H1 (cell line): ENCODE results near the gene TXNDC11. TPM values are rescaled to one million over a fixed set of nuclear protein-coding genes. Genes with fewer than 3 reads are reported as not detected.
A peak's percentile ranks its signal among the peaks of the same experiment; 100 is the strongest.

Experiments
- CTCF ChIA-PET: fragments of 300-600 bp; sonication (Branson Sonifier 250); formaldehyde crosslinking; loops from one replicate; lab custom pipeline; 2021; ENCODE audit not compliant: partially characterized antibody; lab: Charles Lee
- POLR2A ChIA-PET: fragments of 300-600 bp; sonication (Branson Sonifier 250); formaldehyde crosslinking; loops from one replicate; lab custom pipeline; 2021; ENCODE audit warnings: inconsistent platforms; ENCODE audit not compliant: partially characterized antibody; lab: Charles Lee
- DNase-seq, 2 experiments: peaks; one replicate each; pipeline versions ENCODE4 v3.0.0 to v3.0.0-alpha.2; 2010 to 2022; ENCODE audit warnings: low spot score in 2 of 2, low read depth in 1 of 2, mixed read lengths in 1 of 2
- FAIRE-seq: peaks from 2 replicates; lab custom pipeline; 2011; peaks lifted over from hg19 to GRCh38; lab: Jason Lieb, UNC
- H2AFZ ChIP-seq: 2 replicates; pipeline ENCODE4 v1.8.1; 2012; ENCODE audit warnings: low read length, inconsistent platforms
- H2AK5ac ChIP-seq: 2 replicates; pipeline ENCODE4 v1.6.1; 2013; ENCODE audit warnings: low read depth, low read length
- H2BK120ac ChIP-seq: replicated peaks from 2 replicates; pipeline ENCODE3; 2013; ENCODE audit warnings: low read depth, low read length, inconsistent platforms
- H2BK12ac ChIP-seq: 2 replicates; pipeline ENCODE4 v1.6.1; 2013; ENCODE audit warnings: low read depth, low read length
- H2BK15ac ChIP-seq: 2 replicates; pipeline ENCODE4 v1.6.1; 2013; ENCODE audit warnings: low read length
- H2BK20ac ChIP-seq: 2 replicates; pipeline ENCODE4 v1.6.1; 2013; ENCODE audit warnings: low read length
- H2BK5ac ChIP-seq: 2 replicates; pipeline ENCODE4 v1.6.1; 2013; ENCODE audit warnings: low read depth, low read length
- H3K14ac ChIP-seq: 2 replicates; pipeline ENCODE4 v1.6.1; 2013; ENCODE audit warnings: inconsistent platforms; ENCODE audit not compliant: insufficient read length
- H3K18ac ChIP-seq: 2 replicates; pipeline ENCODE4 v1.6.1; 2013; ENCODE audit warnings: low read length; ENCODE audit errors: extremely low read depth
- H3K23ac ChIP-seq: 2 replicates; pipeline ENCODE4 v1.6.1; 2013; ENCODE audit warnings: inconsistent platforms; ENCODE audit not compliant: insufficient read length
- H3K23me2 ChIP-seq: 2 replicates; pipeline ENCODE4 v1.6.1; 2013; ENCODE audit warnings: low read depth, low read length
- H3K27ac ChIP-seq: 2 replicates; pipeline ENCODE4 v1.6.1; 2011; ENCODE audit warnings: low read depth, low read length, inconsistent platforms
- H3K27me3 ChIP-seq, 4 experiments: replicated peaks in 1 of 4; 1 replicate in 1 of 4; 2 replicates in 3 of 4; pipeline versions ENCODE4 v1.6.1 to v1.8.1; 2011 to 2013; ENCODE audit warnings: low read length in 3 of 4, mild to moderate bottlenecking in 3 of 4, inconsistent platforms in 2 of 4, mixed read lengths in 2 of 4, moderate library complexity in 1 of 4; ENCODE audit not compliant: control insufficient read depth in 3 of 4, insufficient read depth in 3 of 4; ENCODE audit errors: extremely low read depth in 1 of 4
- H3K36me3 ChIP-seq, 4 experiments: 2 replicates each; pipeline versions ENCODE4 v1.6.1 to v1.8.1; 2011 to 2013; ENCODE audit warnings: mild to moderate bottlenecking in 4 of 4, low read length in 3 of 4, moderate library complexity in 2 of 4, control low read depth in 1 of 4, inconsistent platforms in 1 of 4; ENCODE audit not compliant: insufficient read depth in 4 of 4, control insufficient read depth in 2 of 4
- H3K4ac ChIP-seq: replicated peaks from 2 replicates; pipeline ENCODE3; 2013; ENCODE audit warnings: low read length, low read depth, mixed read lengths, inconsistent platforms; ENCODE audit not compliant: insufficient read length
- H3K4me1 ChIP-seq, 4 experiments: replicated peaks in 1 of 4; 1 replicate in 1 of 4; 2 replicates in 3 of 4; pipeline versions ENCODE4 v1.6.1 to v1.8.1; 2011 to 2013; ENCODE audit warnings: low read length in 3 of 4, inconsistent platforms in 2 of 4, mixed read lengths in 1 of 4; ENCODE audit not compliant: insufficient read depth in 4 of 4, control insufficient read depth in 3 of 4
- H3K4me2 ChIP-seq, 2 experiments: 2 replicates each; pipeline versions ENCODE4 v1.6.1 to v1.8.1; 2011 to 2013; ENCODE audit warnings: low read depth in 2 of 2, low read length in 2 of 2, control low read depth in 1 of 2, inconsistent platforms in 1 of 2, mild to moderate bottlenecking in 1 of 2; ENCODE audit not compliant: insufficient read depth in 1 of 2
- H3K4me3 ChIP-seq, 4 experiments: fragments of 200-600, 300-600 bp in 1 of 4; sonication (generic), shearing (Covaris generic), sonication (Bioruptor Twin) in 1 of 4; 2 replicates each; pipeline versions ENCODE4 v1.5.1 to v1.8.1; 2011 to 2016; ENCODE audit warnings: low read length in 4 of 4, low read depth in 3 of 4, control low read depth in 2 of 4, inconsistent platforms in 2 of 4, mild to moderate bottlenecking in 2 of 4, mixed read lengths in 1 of 4, moderate library complexity in 1 of 4; ENCODE audit not compliant: insufficient read depth in 2 of 4; ENCODE audit errors: extremely low read depth in 1 of 4
- H3K56ac ChIP-seq: replicated peaks from 2 replicates; pipeline ENCODE3; 2013; ENCODE audit warnings: low read depth, mild to moderate bottlenecking, mixed read lengths, low read length, inconsistent platforms; ENCODE audit not compliant: insufficient read length
- H3K79me1 ChIP-seq: 2 replicates; pipeline ENCODE4 v1.6.1; 2013; ENCODE audit warnings: low read depth, low read length, control low read depth
- H3K79me2 ChIP-seq, 2 experiments: 2 replicates each; pipeline versions ENCODE4 v1.6.1 to v1.8.1; 2012 to 2013; ENCODE audit warnings: low read length in 2 of 2, mild to moderate bottlenecking in 2 of 2, inconsistent platforms in 1 of 2; ENCODE audit not compliant: insufficient read depth in 2 of 2, control insufficient read depth in 1 of 2
- H3K9ac ChIP-seq, 4 experiments: replicated peaks in 1 of 4; 1 replicate in 1 of 4; 2 replicates in 3 of 4; pipeline versions ENCODE4 v1.6.1 to v1.8.1; 2011 to 2013; ENCODE audit warnings: low read depth in 3 of 4, low read length in 3 of 4, control low read depth in 2 of 4, mild to moderate bottlenecking in 2 of 4, moderate library complexity in 2 of 4, inconsistent platforms in 1 of 4; ENCODE audit errors: extremely low read depth in 1 of 4
- H3K9me3 ChIP-seq, 2 experiments: 2 replicates each; pipeline versions ENCODE4 v1.6.1 to v1.8.1; 2012 to 2013; ENCODE audit warnings: mild to moderate bottlenecking in 2 of 2, moderate library complexity in 2 of 2, control low read depth in 1 of 2, inconsistent platforms in 1 of 2, low read depth in 1 of 2, low read length in 1 of 2, mixed read lengths in 1 of 2; ENCODE audit not compliant: insufficient read depth in 2 of 2
- H4K20me1 ChIP-seq, 2 experiments: replicated peaks in 1 of 2; 2 replicates each; pipeline versions ENCODE3 to v1.8.1; 2011 to 2013; ENCODE audit warnings: inconsistent platforms in 2 of 2, low read length in 2 of 2, mild to moderate bottlenecking in 1 of 2; ENCODE audit not compliant: insufficient read depth in 2 of 2, control insufficient read depth in 1 of 2
- H4K5ac ChIP-seq: 2 replicates; pipeline ENCODE4 v1.6.1; 2013; ENCODE audit warnings: low read length, low read depth, mixed read lengths, inconsistent platforms; ENCODE audit not compliant: insufficient read length
- H4K8ac ChIP-seq: 2 replicates; pipeline ENCODE4 v1.8.0; 2013; ENCODE audit warnings: mild to moderate bottlenecking, moderate library complexity, low read length, inconsistent platforms; ENCODE audit not compliant: insufficient read depth; ENCODE audit errors: extremely low read depth
- H4K91ac ChIP-seq: replicated peaks from 2 replicates; pipeline ENCODE3; 2013; ENCODE audit warnings: low read length, mixed read lengths, inconsistent platforms; ENCODE audit not compliant: insufficient read length
- ASH2L ChIP-seq: fragments of 200-600, 300-600 bp; sonication (generic); IDR thresholded peaks from one replicate; pipeline ENCODE4 v1.7.1; 2017; ENCODE audit warnings: low read length
- CHD1 ChIP-seq: IDR thresholded peaks from 2 replicates; pipeline ENCODE4 v1.6.1; 2012; ENCODE audit warnings: low read depth, low read length, improper control_type of control experiment
- RBBP5 ChIP-seq: IDR thresholded peaks from 2 replicates; pipeline ENCODE4 v1.7.1; 2012; ENCODE audit warnings: low read depth, mild to moderate bottlenecking, inconsistent platforms, low read length, moderate library complexity, borderline replicate concordance
- TCF12 ChIP-seq: IDR thresholded peaks from 2 replicates; pipeline ENCODE4 v1.6.1; 2011; ENCODE audit warnings: low read depth, mild to moderate bottlenecking, low read length
- ZNF274 ChIP-seq: IDR thresholded peaks from 2 replicates; pipeline ENCODE4 v1.7.0; 2012; ENCODE audit warnings: low read length, borderline replicate concordance; ENCODE audit errors: extremely low read depth
- WGBS, 2 experiments: shearing (Covaris generic) in 1 of 2; methylation state at CpG; one replicate each; pipeline versions ENCODE4 v1.1.6 to v1.1.7; 2013 to 2015; ENCODE audit warnings: low lambda C conversion rate in 2 of 2, mixed read lengths in 2 of 2, inconsistent platforms in 1 of 2, low coverage in 1 of 2, missing lambda C conversion rate in 1 of 2; ENCODE audit not compliant: insufficient replicate concordance in 2 of 2, insufficient coverage in 1 of 2, insufficient read length in 1 of 2; ENCODE audit errors: extremely low coverage in 1 of 2, missing lambda C conversion rate in 1 of 2; 5-methylcytosine and 5-hydroxymethylcytosine counted together
- polyA plus RNA-seq, 7 experiments: library from polyadenylated mRNA; depleted of rRNA in 3 of 7; stranded (reverse) in 5 of 7; unstranded in 2 of 7; fragments of >200 nt in 5 of 7; fragments of 200-250 nt in 2 of 7; gene quantifications; 1 replicate in 5 of 7; 2 replicates in 1 of 7; 4 replicates in 1 of 7; pipeline versions ENCODE4 v1.2.1 to v1.2.3, GENCODE V29; 2011 to 2013; ENCODE audit warnings: missing spikeins in 2 of 7, mixed read lengths in 2 of 7
- total RNA-seq: library from RNA; stranded (reverse); fragmentation: NEBNext Ultra II Directional; extraction: Animal tissue kit (Norgen Biotek cat#: 25700); gene quantifications from 2 replicates; pipeline ENCODE4 v1.2.1, GENCODE V29; 2021

Gene TXNDC11
- total and polyA plus RNA-seq, 2 of the 8 experiments (the other 6 are each of a cell fraction or from before 2014, with no cell fraction given): 13.5 to 13.8 TPM

DNA sequence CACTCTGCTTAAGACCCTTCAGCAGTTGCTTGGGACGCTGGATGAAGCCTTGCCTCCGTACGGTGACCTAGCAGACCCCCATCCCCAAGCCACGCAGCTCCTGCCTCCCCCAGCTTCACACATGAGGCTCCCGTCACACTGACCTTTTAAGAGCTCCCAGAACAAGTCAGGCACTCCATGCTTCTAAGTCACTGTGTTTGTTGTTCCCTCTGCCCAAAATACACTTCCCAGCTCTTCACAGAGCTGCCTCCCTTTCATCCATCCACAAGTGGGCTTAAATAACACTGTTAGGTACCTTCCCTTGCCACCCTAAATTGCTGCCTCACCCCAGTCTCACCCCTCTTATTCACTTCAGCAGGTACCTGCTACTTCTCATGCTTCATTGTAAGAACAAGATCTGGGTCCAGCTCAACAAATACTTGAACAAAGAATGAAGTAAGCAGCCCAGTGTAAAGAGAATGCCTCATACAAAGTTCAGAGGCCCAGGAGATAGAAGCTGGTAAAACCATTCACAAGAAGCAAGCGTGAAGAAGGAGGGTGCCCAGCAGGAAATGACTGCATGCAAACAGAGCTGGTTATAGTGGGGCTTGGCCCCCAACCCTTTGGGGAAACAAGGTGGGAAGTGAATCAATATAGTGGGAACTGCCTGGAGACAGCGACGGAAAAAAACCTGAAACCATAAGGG is 48.6 kb upstream of the TXNDC11 start:
- no peak overlapping the region for H2BK20ac ChIP-seq
- peaks cover 19% of the 10 kb centered on the region for H3K79me1 ChIP-seq
- POLR2A ChIA-PET: interaction anchor here (0.8 to 3.1 kb wide), 9 partner anchors 10 to 392 kb away, joined by 3 to 12 read pairs (median 4); no protein-coding TSS in a partner anchor
- H4K5ac ChIP-seq: no peak overlapping the region
- no peak overlapping the region for H3K23ac ChIP-seq
- H3K4me2 ChIP-seq: no peak overlapping the region
- no peak overlapping the region for H2AFZ ChIP-seq
- H3K79me2 ChIP-seq: peaks cover 22 to 95% of the 10 kb centered on the region in 2 experiments
- H3K4me3 ChIP-seq: no peak overlapping the region
- no peak overlapping the region for H3K18ac ChIP-seq
- no peak for FAIRE-seq
- H3K4ac ChIP-seq: no peak overlapping the region
- no peak overlapping the region for H2AK5ac ChIP-seq
- no peak for TF ChIP-seq TCF12
- no peak for TF ChIP-seq RBBP5
- no peak for TF ChIP-seq CHD1
- no peak for TF ChIP-seq ZNF274
- no peak for TF ChIP-seq ASH2L
- TF ChIP-seq, all 59 proteins: peak for 0
- 0 out of 7 replicates have a peak overlapping the region, but pooled peaks of 1 of the 4 experiments have one; percentile 27 for H3K9ac ChIP-seq
- peaks cover 0 to 3% (median under 1%) of the 10 kb centered on the region in 4 experiments; a peak in 3 of 7 replicates for H3K4me1 ChIP-seq
- no peak for DNase-seq
- H4K8ac ChIP-seq: no peak overlapping the region
- H3K36me3 ChIP-seq: no peaks in the 10 kb centered on the region; a peak in 1 of 8 replicates
- H3K27me3 ChIP-seq: no peaks in the 10 kb centered on the region
- CTCF ChIA-PET: interaction anchor here (0.8 to 2.0 kb wide), 3 partner anchors 9 to 44 kb away, joined by 3 to 4 read pairs (median 3); no protein-coding TSS in a partner anchor
- H2BK120ac ChIP-seq: no peak overlapping the region
- H3K14ac ChIP-seq: no peak overlapping the region
- no peak overlapping the region for H2BK12ac ChIP-seq
- 0 out of 2 replicates have a peak overlapping the region, but pooled peaks have one; percentile 7 for H3K27ac ChIP-seq
- 88% methylated on average over 8 of the region's 8 CpGs; no CpG with 5 or more reads in 1 of the 2 experiments for WGBS, 2 experiments
- H2BK15ac ChIP-seq: no peak overlapping the region
- peaks cover 2 to 12% of the 10 kb centered on the region in 2 experiments for H4K20me1 ChIP-seq
- no peak overlapping the region for H4K91ac ChIP-seq
- H3K23me2 ChIP-seq: no peaks in the 10 kb centered on the region; the same call in 1 of the 2 replicates
- no peak overlapping the region for H3K56ac ChIP-seq
- H2BK5ac ChIP-seq: no peak overlapping the region
- H3K9me3 ChIP-seq: no peaks in the 10 kb centered on the region
